Measurements from ENCODE around the gene DDX1. TPM values are rescaled to one million over a fixed set of nuclear protein-coding genes. Genes with fewer than 3 reads are reported as not detected.

The DDX1 gene
- total and polyA plus RNA-seq, 2 donors (not counting 3 experiments of a cell fraction or from before 2014, with no cell fraction given), result 41.2 to 117 TPM

DNA sequence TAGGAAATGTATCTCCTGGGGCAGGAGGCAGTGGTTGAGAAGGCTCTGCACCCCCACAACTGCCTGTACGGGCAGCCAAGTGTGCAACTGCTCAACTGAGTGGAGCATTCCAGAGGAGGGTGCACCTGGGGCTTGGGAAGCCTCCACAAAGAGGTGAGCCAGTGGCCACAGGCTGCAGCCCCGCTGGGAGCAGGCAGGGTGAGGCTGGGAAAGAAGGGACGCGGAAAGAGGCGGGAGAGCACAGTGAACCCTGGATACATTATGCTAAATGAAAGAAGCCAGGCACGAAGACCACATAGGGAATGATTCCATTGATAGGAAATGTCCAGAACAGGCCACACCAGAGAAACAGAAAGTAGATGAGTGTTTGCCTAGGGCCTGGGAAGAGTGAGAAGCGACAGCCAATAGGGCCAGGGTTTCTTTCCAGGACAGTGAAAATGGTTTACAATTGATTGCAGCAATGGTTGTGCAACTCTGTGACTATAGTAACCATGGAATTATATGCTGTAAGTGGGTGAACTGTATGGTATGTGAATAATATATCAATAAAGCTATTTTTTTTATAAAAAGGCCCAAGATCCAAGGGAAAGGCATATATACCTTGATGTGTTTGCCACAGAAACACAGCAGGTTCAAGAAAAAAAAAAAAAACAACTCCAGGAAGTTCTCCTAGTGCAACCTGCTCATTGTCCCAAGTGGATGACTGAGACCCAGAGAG lies 82.4 kb downstream of the DDX1 start:
- peaks cover 4% of the 10 kb centered on the region for H3K4me1 ChIP-seq (ENCODE audit: control insufficient read depth, extremely low read depth, insufficient read depth, low read length)
- H3K79me2 ChIP-seq (ENCODE audit: control insufficient read depth, insufficient read depth, low read length), result no peaks in the 10 kb centered on the region
- dilution Hi-C loops (cut with MboI; ENCODE audit: extremely low pct_ligation_motif_present, low sequenced_read_pairs), result no loop called here
- H3K9me1 ChIP-seq (replicated peaks; ENCODE audit: control insufficient read depth, extremely low read depth, insufficient read depth, low read length), result no peaks in the 10 kb centered on the region
- ChIA-PET CTCF (no interaction called here), POLR2A (no interaction called here)
- H3K9ac ChIP-seq (replicated peaks; ENCODE audit: extremely low read depth, insufficient read depth, low read length), result no peak overlapping the region
- no peaks in the 10 kb centered on the region for H3K9me3 ChIP-seq (replicated peaks; ENCODE audit: control insufficient read depth, insufficient read depth, low read length)
- H4K20me1 ChIP-seq (replicated peaks; ENCODE audit: control insufficient read depth, extremely low read depth, insufficient read depth, low read length), result no peaks in the 10 kb centered on the region
- no peak overlapping the region for H3K27ac ChIP-seq (ENCODE audit: insufficient read depth, low read depth, low read length)
- no peak overlapping the region for H3K4me3 ChIP-seq (replicated peaks in 1 of 3; ENCODE audit: insufficient read depth in 1 of 3, low read depth in 1 of 3, low read length in 3 of 3)
- no peak overlapping the region for H2AFZ ChIP-seq (ENCODE audit: low read depth, low read length)
- intact Hi-C loops (cut with micrococcal nuclease), result no loop called here
- no peaks in the 10 kb centered on the region for H3K36me3 ChIP-seq (ENCODE audit: control insufficient read depth in 2 of 2, extremely low read depth in 1 of 2, insufficient read depth in 2 of 2, low read length in 2 of 2)
- no peak for DNase-seq (ENCODE audit: low read depth, low spot score)
- no TSS peak for BruUV-seq (replicated peaks)
- TF ChIP-seq FOS (IDR thresholded peaks at IDR 0.05; ENCODE audit: borderline replicate concordance, insufficient read depth, low read length) (peak; percentile 73), POLR2A (IDR thresholded peaks at IDR 0.05; ENCODE audit: low read depth, low read length) (no peak)
- TF ChIP-seq, protein P1, sequence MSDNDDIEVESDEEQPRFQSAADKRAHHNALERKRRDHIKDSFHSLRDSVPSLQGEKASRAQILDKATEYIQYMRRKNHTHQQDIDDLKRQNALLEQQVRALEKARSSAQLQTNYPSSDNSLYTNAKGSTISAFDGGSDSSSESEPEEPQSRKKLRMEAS (IDR thresholded peaks at IDR 0.05; ENCODE audit: insufficient read depth, insufficient read length), result no peak
- H3K4me2 ChIP-seq (ENCODE audit: insufficient read depth, low read length), result no peak overlapping the region
- FAIRE-seq, result no peak
- no peaks in the 10 kb centered on the region for H3K27me3 ChIP-seq (ENCODE audit: control insufficient read depth in 2 of 2, insufficient read depth in 2 of 2, low read length in 2 of 2)

DNA sequence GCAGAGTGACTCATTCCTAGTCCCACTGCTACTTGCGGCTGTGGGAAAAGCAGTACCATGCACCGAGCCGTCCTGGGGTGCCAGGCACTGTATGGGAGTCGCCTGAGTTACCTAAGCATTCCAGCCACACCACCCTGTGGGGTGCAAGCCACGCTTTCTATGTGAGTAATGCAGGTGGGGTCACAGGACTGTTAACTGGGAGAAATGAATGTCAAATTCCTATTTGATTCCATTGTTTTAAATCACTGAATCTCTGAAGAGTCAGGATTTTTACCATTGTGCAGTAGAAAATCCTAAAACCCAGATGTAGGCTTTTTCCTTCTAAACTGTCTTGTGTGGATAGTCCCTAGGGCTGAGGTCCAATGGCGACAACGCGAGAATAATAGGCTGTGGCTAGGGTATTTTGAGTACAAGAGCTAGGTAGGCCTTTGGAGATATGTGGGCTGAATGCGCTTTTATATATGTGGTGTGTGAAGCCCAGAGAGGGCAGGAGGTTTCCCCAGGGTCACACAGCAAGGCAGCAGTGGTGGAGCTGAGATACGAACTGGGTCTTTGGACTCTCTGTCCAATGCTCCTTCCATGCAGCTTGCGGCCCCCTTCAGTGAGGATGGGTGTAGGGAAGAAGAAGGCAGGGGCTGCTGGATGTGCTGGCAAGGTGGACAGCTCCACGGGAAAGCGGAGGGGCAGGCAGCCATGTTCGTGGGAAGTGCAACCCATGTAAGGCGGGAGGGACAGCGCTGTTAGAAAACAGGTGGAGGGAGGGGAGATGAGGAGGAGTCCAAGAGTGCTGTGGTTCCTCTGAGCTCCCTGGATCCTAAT lies 83.2 kb downstream of the DDX1 start:
- no peak overlapping the region for H2AFZ ChIP-seq (ENCODE audit: low read depth, low read length)
- CTCF ChIA-PET, result interaction anchor here (0.8 kb wide), 1 partner anchor 40 kb away, joined by 3 read pairs; no protein-coding TSS in a partner anchor
- dilution Hi-C loops (cut with MboI; ENCODE audit: extremely low pct_ligation_motif_present, low sequenced_read_pairs), result no loop called here
- POLR2A ChIA-PET, result no interaction called here
- no peak overlapping the region for H3K27ac ChIP-seq (ENCODE audit: insufficient read depth, low read depth, low read length)
- H3K9ac ChIP-seq (replicated peaks; ENCODE audit: extremely low read depth, insufficient read depth, low read length), result no peak overlapping the region
- H3K4me3 ChIP-seq (replicated peaks in 1 of 3; ENCODE audit: insufficient read depth in 1 of 3, low read depth in 1 of 3, low read length in 3 of 3), result no peak overlapping the region
- intact Hi-C loops (cut with micrococcal nuclease), result no loop called here
- no TSS peak for BruUV-seq (replicated peaks)
- no peaks in the 10 kb centered on the region for H3K9me1 ChIP-seq (replicated peaks; ENCODE audit: control insufficient read depth, extremely low read depth, insufficient read depth, low read length)
- H3K4me2 ChIP-seq (ENCODE audit: insufficient read depth, low read length), result no peak overlapping the region
- TF ChIP-seq FOS (IDR thresholded peaks at IDR 0.05; ENCODE audit: borderline replicate concordance, insufficient read depth, low read length), result no peak
- TF ChIP-seq GATA2 (IDR thresholded peaks at IDR 0.05; ENCODE audit: insufficient read depth, insufficient read length, low read depth, low read length), result no peak
- no peak for TF ChIP-seq MYC (IDR thresholded peaks at IDR 0.05; ENCODE audit: low read depth, low read length)
- TF ChIP-seq, protein P1 (IDR thresholded peaks at IDR 0.05; ENCODE audit: insufficient read depth, insufficient read length), result no peak
- no peak for TF ChIP-seq POLR2A (IDR thresholded peaks at IDR 0.05; ENCODE audit: low read depth, low read length)
- TF ChIP-seq EZH2 (IDR thresholded peaks at IDR 0.05; ENCODE audit: borderline replicate concordance, low read depth, low read length, severe bottlenecking), result no peak
- TF ChIP-seq, protein P2, sequence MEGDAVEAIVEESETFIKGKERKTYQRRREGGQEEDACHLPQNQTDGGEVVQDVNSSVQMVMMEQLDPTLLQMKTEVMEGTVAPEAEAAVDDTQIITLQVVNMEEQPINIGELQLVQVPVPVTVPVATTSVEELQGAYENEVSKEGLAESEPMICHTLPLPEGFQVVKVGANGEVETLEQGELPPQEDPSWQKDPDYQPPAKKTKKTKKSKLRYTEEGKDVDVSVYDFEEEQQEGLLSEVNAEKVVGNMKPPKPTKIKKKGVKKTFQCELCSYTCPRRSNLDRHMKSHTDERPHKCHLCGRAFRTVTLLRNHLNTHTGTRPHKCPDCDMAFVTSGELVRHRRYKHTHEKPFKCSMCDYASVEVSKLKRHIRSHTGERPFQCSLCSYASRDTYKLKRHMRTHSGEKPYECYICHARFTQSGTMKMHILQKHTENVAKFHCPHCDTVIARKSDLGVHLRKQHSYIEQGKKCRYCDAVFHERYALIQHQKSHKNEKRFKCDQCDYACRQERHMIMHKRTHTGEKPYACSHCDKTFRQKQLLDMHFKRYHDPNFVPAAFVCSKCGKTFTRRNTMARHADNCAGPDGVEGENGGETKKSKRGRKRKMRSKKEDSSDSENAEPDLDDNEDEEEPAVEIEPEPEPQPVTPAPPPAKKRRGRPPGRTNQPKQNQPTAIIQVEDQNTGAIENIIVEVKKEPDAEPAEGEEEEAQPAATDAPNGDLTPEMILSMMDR (IDR thresholded peaks at IDR 0.05; ENCODE audit: extremely low read depth in 1 of 2, insufficient read depth in 1 of 2, low read depth in 1 of 2, low read length in 2 of 2), result no peak
- no peak for TF ChIP-seq POLR2AphosphoS5 (IDR thresholded peaks at IDR 0.05; ENCODE audit: insufficient read depth, low read depth, low read length)
- no peak for TF ChIP-seq JUN (IDR thresholded peaks at IDR 0.05; ENCODE audit: borderline replicate concordance, insufficient read depth, insufficient read length, low read depth)
- H3K27me3 ChIP-seq (ENCODE audit: control insufficient read depth in 2 of 2, insufficient read depth in 2 of 2, low read length in 2 of 2), result no peaks in the 10 kb centered on the region
- no peaks in the 10 kb centered on the region for H3K79me2 ChIP-seq (ENCODE audit: control insufficient read depth, insufficient read depth, low read length)
- H3K9me3 ChIP-seq (replicated peaks; ENCODE audit: control insufficient read depth, insufficient read depth, low read length), result no peaks in the 10 kb centered on the region
- no peaks in the 10 kb centered on the region for H3K36me3 ChIP-seq (ENCODE audit: control insufficient read depth in 2 of 2, extremely low read depth in 1 of 2, insufficient read depth in 2 of 2, low read length in 2 of 2)
- DNase-seq (ENCODE audit: low read depth, low spot score) (no peak), FAIRE-seq (peak; percentile 52)
- H3K4me1 ChIP-seq (ENCODE audit: control insufficient read depth, extremely low read depth, insufficient read depth, low read length), result no peaks in the 10 kb centered on the region
- H4K20me1 ChIP-seq (replicated peaks; ENCODE audit: control insufficient read depth, extremely low read depth, insufficient read depth, low read length), result no peaks in the 10 kb centered on the region

All from endothelial cell of umbilical vein (primary cell).